Thyroid gland (tissue), 4 donors: ENCODE measurements around the gene OBP2B.
"Not testable (repeated sequence)": the region's sequence is repeated elsewhere in the genome, so short reads cannot be mapped to it uniquely, and the experiment has no call there.

Experiments
- POLR2A ChIP-seq, 2 donors: fragments of 450-650 bp; IDR thresholded peaks; one replicate each; pipeline ENCODE4 v1.6.1; 2017; ENCODE audit warnings: antibody characterized with exemption in 2 of 2, mild to moderate bottlenecking in 2 of 2, moderate library complexity in 1 of 2
- TF ChIP-seq, protein P1 (sequence below), 6 experiments: fragments of 200-600 bp in 3 of 6; fragments of 450-650 bp in 3 of 6; sonication (generic) in 3 of 6; IDR thresholded peaks; one replicate each; pipeline ENCODE4 v1.5.1; 2016 to 2019; ENCODE audit warnings: antibody characterized with exemption in 6 of 6, mild to moderate bottlenecking in 2 of 6, inconsistent platforms in 1 of 6, moderate library complexity in 1 of 6

DNA sequence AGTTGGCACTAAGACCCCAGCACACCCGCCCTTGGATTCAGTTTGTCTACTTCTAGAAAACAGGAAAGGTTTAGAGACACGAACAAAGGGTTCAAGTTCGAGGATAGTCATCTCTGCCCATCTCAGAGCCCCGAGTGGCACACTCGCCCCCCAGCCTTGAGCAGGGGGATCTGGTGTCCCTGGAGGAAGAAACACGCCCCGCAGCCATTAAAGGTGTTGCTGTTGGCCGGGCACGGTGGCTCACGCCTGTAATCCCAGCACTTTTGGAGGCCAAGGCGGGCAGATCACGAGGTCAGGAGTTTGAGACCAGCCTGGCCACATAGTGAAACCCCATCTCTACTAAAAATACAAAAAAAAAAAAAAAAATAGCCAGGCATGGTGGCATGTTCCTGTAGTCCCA lies 39.4 kb downstream of the OBP2B start:
- TF ChIP-seq, protein P1, sequence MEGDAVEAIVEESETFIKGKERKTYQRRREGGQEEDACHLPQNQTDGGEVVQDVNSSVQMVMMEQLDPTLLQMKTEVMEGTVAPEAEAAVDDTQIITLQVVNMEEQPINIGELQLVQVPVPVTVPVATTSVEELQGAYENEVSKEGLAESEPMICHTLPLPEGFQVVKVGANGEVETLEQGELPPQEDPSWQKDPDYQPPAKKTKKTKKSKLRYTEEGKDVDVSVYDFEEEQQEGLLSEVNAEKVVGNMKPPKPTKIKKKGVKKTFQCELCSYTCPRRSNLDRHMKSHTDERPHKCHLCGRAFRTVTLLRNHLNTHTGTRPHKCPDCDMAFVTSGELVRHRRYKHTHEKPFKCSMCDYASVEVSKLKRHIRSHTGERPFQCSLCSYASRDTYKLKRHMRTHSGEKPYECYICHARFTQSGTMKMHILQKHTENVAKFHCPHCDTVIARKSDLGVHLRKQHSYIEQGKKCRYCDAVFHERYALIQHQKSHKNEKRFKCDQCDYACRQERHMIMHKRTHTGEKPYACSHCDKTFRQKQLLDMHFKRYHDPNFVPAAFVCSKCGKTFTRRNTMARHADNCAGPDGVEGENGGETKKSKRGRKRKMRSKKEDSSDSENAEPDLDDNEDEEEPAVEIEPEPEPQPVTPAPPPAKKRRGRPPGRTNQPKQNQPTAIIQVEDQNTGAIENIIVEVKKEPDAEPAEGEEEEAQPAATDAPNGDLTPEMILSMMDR (IDR thresholded peaks at IDR 0.05), result not testable (repeated sequence)
- not testable (repeated sequence) for TF ChIP-seq POLR2A (IDR thresholded peaks at IDR 0.05)
